Mammary epithelial cell (primary cell): Measurements from ENCODE around the gene CWC27.

Source experiments
- CTCF ChIP-seq, 2 donors: IDR thresholded peaks in 1 of 2; conservative IDR thresholded peaks in 1 of 2; 2 replicates each; pipeline ENCODE4 v1.5.1; 2011 to 2012; ENCODE audit warnings: inconsistent platforms in 2 of 2, low read length in 2 of 2, mild to moderate bottlenecking in 2 of 2, control low read depth in 1 of 2, low read depth in 1 of 2; ENCODE audit not compliant: insufficient read depth in 1 of 2; ENCODE audit errors: extremely low read depth in 1 of 2
- EZH2 ChIP-seq: IDR thresholded peaks from 2 replicates; pipeline ENCODE4 v1.6.1; 2012; ENCODE audit warnings: low read length, inconsistent platforms, borderline replicate concordance

DNA sequence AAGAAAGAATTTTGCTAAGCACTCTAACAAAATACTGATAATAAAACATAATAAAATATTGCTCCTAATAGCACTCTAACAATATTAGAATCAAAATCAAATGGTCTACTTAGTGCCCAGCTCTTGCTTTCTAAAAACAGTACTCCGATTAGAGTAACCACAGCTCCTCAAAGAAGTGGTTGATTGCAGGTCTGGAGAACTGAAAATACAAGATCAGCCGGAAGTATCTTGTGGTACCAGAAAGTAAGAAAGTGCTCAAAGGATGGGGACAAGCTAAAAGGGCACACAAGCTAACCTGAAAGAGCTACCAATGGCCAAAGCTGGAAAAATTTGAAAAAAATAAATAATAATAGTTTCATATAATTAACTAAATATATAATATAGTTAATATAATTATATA, 119.2 kb downstream of the CWC27 start:
- TF ChIP-seq CTCF (conservative IDR thresholded peaks at IDR 0.05 in 1 of 2, IDR thresholded peaks at IDR 0.05 in 1 of 2; ENCODE audit: extremely low read depth in 1 of 2, insufficient read depth in 1 of 2, low read depth in 1 of 2, low read length in 2 of 2) (no peak), EZH2 (no peak)
